ENCODE measurements around the gene DSEL. TPM values are rescaled to one million over a fixed set of nuclear protein-coding genes. Genes with fewer than 3 reads are reported as not detected.

Gene DSEL
- total and polyA plus RNA-seq, 2 of the 4 experiments (the other 2 are of a cell fraction): 16.8 to 100 TPM

- no peak overlapping the region for H2BK20ac ChIP-seq (ENCODE audit: low read depth, low read length)
- in situ Hi-C loops (cut with MboI; ENCODE audit: low sequenced_read_pairs) (loop anchor here (5.0 to 10.0 kb wide), 4 partner anchors 296 to 1152 kb away; no protein-coding TSS in a partner anchor), dilution Hi-C loops (cut with HindIII; ENCODE audit: low sequenced_read_pairs, unreplicated experiment) (no loop called here), intact Hi-C loops (cut with micrococcal nuclease) (loop anchor here (10.0 kb wide), 1 partner anchor 752 kb away; no protein-coding TSS in a partner anchor)
- no peak overlapping the region for H2BK5ac ChIP-seq (ENCODE audit: low read depth, low read length, poor library complexity, severe bottlenecking)
- no CpG with 5 or more reads among the region's 3 CpGs for WGBS, 2 experiments (ENCODE audit: extremely low coverage in 2 of 2, insufficient read length in 1 of 2)
- no peak overlapping the region for H4K5ac ChIP-seq (ENCODE audit: low read depth, low read length)
- CTCF ChIA-PET: interaction anchor here (0.8 kb wide), 1 partner anchor 95 kb away, joined by 3 read pairs; no protein-coding TSS in a partner anchor
- H3K9me3 ChIP-seq (ENCODE audit: control insufficient read depth, insufficient read depth, low read length): no peaks in the 10 kb centered on the region
- POLR2A ChIA-PET (ENCODE audit: unreplicated experiment): interaction anchor here (0.6 to 0.7 kb wide), 2 partner anchors 136 to 916 kb away, joined by 3 read pairs; no protein-coding TSS in a partner anchor
- H3K9ac ChIP-seq (ENCODE audit: low read depth, low read length): no peak overlapping the region
- no peak overlapping the region for H2BK120ac ChIP-seq (ENCODE audit: low read depth, low read length)
- no peak overlapping the region for H4K8ac ChIP-seq (ENCODE audit: low read depth in 2 of 2, low read length in 2 of 2)
- H3K4ac ChIP-seq (ENCODE audit: low read depth, low read length): no peak overlapping the region
- peak overlapping the region; percentile 98 for H3K4me2 ChIP-seq (ENCODE audit: low read depth, low read length)
- peaks cover 7% of the 10 kb centered on the region for H3K9me1 ChIP-seq (ENCODE audit: insufficient read depth, low read length)
- TF ChIP-seq CEBPB (IDR thresholded peaks at IDR 0.05; ENCODE audit: low read depth, low read length): no peak
- TF ChIP-seq MAFK (IDR thresholded peaks at IDR 0.05; ENCODE audit: low read depth, low read length): peak; percentile 53
- TF ChIP-seq RAD21 (IDR thresholded peaks at IDR 0.05; ENCODE audit: low read length): 0 out of 2 replicates have a peak, but pooled peaks have one; percentile 22
- TF ChIP-seq CTCF (conservative IDR thresholded peaks at IDR 0.05; ENCODE audit: low read depth, low read length): no peak
- BruUV-seq (replicated peaks): no TSS peak
- H4K20me1 ChIP-seq (ENCODE audit: insufficient read depth, low read length): peaks cover 12% of the 10 kb centered on the region; the same call in 1 of the 2 replicates
- no peaks in the 10 kb centered on the region for H3K27me3 ChIP-seq (ENCODE audit: control insufficient read depth, insufficient read depth, low read length)
- H3K4me1 ChIP-seq (ENCODE audit: control insufficient read depth, insufficient read depth, low read length): peaks cover 11% of the 10 kb centered on the region
- no peak overlapping the region for H3K23ac ChIP-seq (ENCODE audit: low read depth, low read length)
- no peak for ATAC-seq (ENCODE audit: low read depth)
- no peak overlapping the region for H4K91ac ChIP-seq (ENCODE audit: insufficient read depth, low read depth, low read length)
- no peak overlapping the region for H2BK15ac ChIP-seq (ENCODE audit: low read depth, low read length)
- H2AK9ac ChIP-seq (replicated peaks; ENCODE audit: low read depth, low read length, poor library complexity): no peak overlapping the region
- peaks cover 22% of the 10 kb centered on the region for H3K36me3 ChIP-seq (ENCODE audit: control insufficient read depth, insufficient read depth, low read length)
- DNase-seq: no peak
- H2AFZ ChIP-seq (replicated peaks; ENCODE audit: low read length, poor library complexity): no peak overlapping the region
- no peak overlapping the region for H3K56ac ChIP-seq (ENCODE audit: extremely low read depth, insufficient read depth, low read length)
- no peak overlapping the region for H2AK5ac ChIP-seq (ENCODE audit: low read depth, low read length)
- no peak overlapping the region for H3K18ac ChIP-seq (ENCODE audit: low read depth, low read length)
- H3K14ac ChIP-seq (replicated peaks; ENCODE audit: low read depth, low read length): no peak overlapping the region
- no peak overlapping the region for H3K27ac ChIP-seq (ENCODE audit: insufficient read depth, low read length)
- 0 out of 2 replicates have a peak overlapping the region, but pooled peaks have one; percentile 3 for H3K4me3 ChIP-seq (ENCODE audit: insufficient read depth, low read depth, low read length)
- peaks cover 31 to 65% of the 10 kb centered on the region in 2 experiments for H3K79me1 ChIP-seq (ENCODE audit: low read depth in 1 of 2, low read length in 2 of 2)
Measured at GRCh38 chr18:67513280-67513679, 3.2 kb downstream of the DSEL start.

Measured in IMR-90 (cell line).